GM13977 (cell line): ENCODE measurements around the gene IL17RE.

Experiments
- DNase-seq: peaks from one replicate; pipeline ENCODE4 v3.0.0; 2012; ENCODE audit warnings: low spot score
- CTCF ChIP-seq: IDR thresholded peaks from 2 replicates; pipeline ENCODE4 v1.5.1; 2012; ENCODE audit warnings: mild to moderate bottlenecking, control low read depth; ENCODE audit not compliant: insufficient read depth; ENCODE audit errors: extremely low read depth, missing control alignments
- in situ Hi-C: fragments of 300-500 bp; cut with MboI; formaldehyde crosslinking; loops from one replicate; pipeline ENCODE4 v1.12.0; 2022; ENCODE audit warnings: low sequenced_read_pairs, low pct_unique_long_range_greater_than_20kb, mixed read lengths, inconsistent platforms; ENCODE audit not compliant: unreplicated experiment

The IL17RE gene

GRCh38 chr3:9918261-9919038, 15.8 kb downstream of the IL17RE start:
- DNase-seq, result no peak
- TF ChIP-seq CTCF, result no peak
- in situ Hi-C loops, result no loop called here

GRCh38 chr3:9928158-9928557, 25.5 kb downstream of the IL17RE start:
- in situ Hi-C loops, result no loop called here
- TF ChIP-seq CTCF, result no peak
- DNase-seq, result no peak

GRCh38 chr3:9930804-9931418, 28.3 kb downstream of the IL17RE start:
- no peak for DNase-seq
- in situ Hi-C loops, result no loop called here
- TF ChIP-seq CTCF, result peak; percentile 47

- in situ Hi-C loops, result no loop called here
- TF ChIP-seq CTCF, result no peak
Observed at GRCh38 chr3:9932535-9932842, 29.8 kb downstream of the IL17RE start.

GRCh38 chr3:9932843-9933560, 30.4 kb downstream of the IL17RE start:
- peak; percentile 88 for DNase-seq
- in situ Hi-C loops, result no loop called here
- TF ChIP-seq CTCF, result peak; percentile 76

More at GRCh38 chr3:9932535-9932842, 29.8 kb downstream of the IL17RE start:
- DNase-seq, result no peak

GRCh38 chr3:9933561-9934234, 31.1 kb downstream of the IL17RE start, which contains the start of gene CRELD1:
CRELD1 (plus strand) TSS chr3:9933834; CDS start chr3:9934439, 605 bp downstream.
- no peak for TF ChIP-seq CTCF
- DNase-seq, result peak; percentile 95
- in situ Hi-C loops, result no loop called here
